Measurements from ENCODE around the gene CHRNE.
"Not testable (repeated sequence)": the region's sequence is repeated elsewhere in the genome, so short reads cannot be mapped to it uniquely, and the experiment has no call there.

The CHRNE gene

DNA sequence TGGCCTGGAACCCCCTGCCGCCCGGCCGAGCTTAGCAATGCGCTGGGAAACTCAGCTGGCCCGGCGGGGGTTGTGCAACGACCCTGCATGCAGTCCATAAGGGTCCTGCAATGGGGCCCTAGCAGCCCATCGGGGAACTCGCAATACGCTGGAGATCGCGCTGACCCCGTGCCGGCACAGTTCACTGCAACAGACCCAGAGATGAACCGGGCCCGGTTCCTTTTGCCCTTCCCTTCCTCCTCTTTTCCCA lies 36.6 kb upstream of the CHRNE start:
- no peak for DNase-seq

DNA sequence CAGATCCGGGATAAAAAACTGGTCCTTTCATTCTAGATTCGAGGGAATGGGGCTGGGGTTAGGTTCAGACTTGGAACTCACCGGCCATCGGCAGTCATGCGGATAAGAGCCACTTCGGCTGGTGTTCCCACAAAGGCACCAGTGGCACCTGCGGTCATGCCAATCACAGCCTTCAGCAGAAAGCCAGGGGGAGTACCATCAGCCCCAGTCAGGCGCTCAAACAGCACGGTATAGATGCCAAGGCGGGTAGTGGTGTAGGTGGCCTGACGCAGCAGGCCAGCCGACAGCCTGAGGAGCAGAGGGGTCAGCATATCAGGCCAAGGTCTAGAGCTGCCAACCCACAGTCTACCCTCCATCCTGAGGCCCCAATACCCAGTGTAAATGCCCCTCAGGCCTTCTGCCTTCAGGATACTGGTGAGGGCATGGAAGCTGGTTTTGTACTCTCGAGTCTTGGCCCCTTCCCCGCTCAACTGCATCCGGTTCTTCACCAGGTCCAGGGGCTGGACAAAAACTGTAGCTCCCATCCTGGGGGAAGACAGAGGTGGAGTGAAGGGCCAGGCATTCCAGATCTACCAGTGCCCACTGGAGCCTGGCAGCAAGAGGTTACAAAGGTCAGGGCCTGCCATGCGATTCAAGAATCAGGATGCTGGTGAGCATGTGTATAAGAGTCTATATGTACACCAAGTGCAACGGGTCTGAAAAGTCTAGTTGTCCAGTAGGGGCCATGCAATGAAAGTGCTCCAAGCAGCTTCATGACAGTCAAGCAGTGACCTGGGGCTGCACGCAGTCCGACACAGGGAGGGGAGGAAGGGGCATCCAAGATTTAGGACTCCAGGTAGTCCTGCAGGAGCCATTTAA lies 36.0 kb upstream of the CHRNE start:
- DNase-seq, result no peak

DNA sequence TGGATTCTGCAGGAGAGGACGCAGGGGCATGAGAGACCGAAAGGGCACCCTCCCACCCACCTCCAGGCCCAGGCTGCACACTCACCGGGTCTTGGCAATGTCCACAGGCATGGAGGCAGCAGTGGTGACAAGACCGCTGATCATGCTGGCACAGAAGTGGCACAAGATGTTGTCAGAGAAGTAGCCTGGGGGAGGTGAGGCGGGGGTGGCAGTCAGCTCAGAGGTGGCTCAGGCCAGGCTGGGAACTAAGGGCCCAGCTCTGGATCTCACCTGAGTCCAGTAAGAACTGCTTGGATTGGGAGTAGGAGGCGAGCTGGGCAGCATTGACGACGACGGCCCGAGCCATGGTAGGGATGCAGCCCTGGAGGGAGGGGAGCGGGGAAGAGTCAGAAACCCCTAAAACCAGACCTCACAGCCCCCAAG lies 35.2 kb upstream of the CHRNE start:
- DNase-seq, result no peak

DNA sequence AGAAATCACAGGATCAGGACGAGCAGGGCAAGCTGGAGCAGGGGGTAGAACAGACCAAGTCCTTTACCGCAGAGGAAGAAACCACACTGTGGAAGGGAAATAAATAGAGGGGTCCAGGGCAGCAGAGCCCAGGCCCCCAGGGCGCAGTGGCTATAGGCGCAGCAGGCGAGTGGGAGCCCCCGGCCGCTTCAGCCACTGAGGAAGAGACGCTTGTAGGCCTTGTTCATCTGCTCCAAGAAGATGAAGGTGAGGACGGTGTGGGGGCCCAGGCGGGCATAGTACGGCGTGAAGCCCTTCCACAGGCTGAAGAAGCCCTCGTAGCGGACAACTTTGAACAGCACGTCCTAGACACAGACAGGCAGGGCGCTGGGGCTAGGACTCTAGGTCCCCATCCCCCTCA lies 34.7 kb upstream of the CHRNE start:
- no peak for DNase-seq

DNA sequence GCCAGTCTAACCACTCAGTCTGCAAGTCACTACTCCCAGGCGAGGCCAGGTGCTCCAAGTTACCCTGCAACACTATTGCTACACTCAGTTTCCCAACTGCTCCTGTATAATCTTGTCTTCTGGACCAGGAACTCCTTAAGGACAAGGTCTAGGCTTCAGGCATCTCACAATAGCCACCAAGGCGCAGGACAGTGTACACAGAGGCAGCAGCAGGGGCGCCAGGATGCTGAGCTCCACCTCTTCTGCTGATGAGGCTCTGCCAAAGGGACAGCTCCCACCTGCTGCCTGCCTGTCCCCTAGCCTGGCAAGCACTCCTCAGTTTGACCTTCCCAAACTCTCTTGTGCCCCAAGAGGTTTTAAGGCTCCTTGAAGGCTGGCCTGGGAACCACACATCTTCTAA lies 33.5 kb upstream of the CHRNE start:
- DNase-seq, result no peak

DNA sequence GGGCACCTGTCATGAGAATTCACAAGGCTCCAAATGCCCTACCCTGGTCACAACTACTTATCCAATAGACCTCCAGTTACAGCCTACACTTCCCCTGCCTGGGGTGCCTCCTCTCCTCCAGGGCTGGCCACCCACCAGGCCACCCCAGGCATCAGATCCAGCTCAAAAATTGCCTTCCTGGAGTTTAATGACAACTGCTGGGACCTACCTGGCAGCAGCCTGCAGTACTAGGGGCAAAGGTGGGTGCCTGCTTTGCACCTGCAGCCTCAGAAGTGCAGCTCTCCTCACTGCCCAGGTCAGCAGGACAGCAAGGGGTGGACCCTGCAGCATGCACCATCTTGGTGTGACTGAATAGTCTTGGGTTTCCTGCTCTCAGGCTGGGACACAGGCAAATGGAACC lies 32.8 kb upstream of the CHRNE start:
- no peak for DNase-seq

DNA sequence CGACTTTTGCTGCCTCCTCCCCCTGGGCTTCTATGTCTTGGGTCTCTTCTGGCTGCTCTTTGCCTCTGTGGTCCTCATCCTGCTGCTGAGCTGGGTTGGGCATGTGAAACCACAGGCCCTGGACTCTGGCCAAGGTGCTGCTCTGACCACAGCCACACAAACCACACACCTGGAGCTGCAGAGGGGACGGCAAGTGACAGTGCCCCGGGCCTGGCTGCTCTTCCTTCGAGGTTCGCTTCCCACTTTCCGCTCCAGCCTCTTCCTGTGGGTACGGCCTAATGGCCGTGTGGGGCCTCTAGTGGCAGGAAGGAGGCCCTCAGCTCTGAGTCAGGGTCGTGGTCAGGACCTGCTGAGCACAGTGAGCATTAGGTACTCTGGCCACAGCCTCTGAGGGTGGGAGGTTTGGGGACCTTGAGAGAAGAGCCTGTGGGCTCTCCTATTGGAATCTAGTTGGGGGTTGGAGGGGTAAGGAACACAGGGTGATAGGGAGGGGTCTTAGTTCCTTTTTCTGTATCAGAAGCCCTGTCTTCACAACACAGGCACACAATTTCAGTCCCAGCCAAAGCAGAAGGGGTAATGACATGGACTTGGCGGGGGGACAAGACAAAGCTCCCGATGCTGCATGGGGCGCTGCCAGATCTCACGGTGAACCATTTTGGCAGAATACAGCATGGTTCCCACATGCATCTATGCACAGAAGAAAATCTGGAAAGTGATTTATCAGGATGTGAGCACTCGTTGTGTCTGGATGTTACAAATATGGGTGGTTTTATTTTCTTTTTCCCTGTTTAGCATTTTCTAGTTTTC lies 31.5 kb upstream of the CHRNE start:
- DNase-seq, result peak; percentile 24 to 29

DNA sequence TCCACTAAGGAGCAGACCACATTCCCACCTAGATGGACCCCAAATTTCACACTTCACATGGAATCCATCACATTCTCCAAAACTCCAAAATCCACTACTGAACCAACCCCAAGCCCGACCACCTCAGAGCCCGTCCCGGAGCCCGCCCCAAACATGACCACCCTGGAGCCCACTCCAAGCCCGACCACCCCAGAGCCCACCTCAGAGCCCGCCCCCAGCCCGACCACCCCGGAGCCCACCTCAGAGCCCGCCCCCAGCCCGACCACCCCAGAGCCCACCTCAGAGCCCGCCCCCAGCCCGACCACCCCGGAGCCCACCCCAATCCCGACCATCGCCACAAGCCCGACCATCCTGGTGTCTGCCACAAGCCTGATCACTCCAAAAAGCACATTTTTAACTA lies 30.7 kb upstream of the CHRNE start:
- DNase-seq, result no peak

DNA sequence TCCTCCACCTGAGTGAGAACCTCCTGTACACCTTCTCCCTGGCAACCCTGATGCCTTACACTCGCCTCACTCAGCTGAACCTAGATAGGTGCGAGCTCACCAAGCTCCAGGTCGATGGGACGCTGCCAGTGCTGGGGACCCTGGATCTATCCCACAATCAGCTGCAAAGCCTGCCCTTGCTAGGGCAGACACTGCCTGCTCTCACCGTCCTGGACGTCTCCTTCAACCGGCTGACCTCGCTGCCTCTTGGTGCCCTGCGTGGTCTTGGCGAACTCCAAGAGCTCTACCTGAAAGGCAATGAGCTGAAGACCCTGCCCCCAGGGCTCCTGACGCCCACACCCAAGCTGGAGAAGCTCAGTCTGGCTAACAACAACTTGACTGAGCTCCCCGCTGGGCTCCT lies 29.9 kb upstream of the CHRNE start:
- no peak for DNase-seq

DNA sequence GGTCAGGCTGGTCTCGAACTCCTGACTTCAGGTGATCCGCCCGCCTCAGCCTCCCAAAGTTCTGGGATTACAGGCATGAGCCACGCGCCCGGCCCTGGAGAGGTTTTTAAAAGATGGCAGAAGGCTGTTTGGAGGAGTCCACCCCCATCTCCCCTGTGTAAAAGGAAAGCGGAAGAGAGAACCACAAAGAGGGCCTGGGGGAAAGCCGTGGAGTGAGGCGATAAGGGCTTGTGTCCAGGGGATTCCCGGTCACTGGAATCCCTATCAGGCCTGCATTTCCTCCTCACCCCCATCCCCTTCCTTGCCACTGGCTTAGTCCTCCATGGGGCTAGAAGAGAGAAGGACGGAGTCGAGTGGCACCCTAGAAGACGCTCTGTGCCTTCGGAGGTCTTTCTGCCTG lies 29.1 kb upstream of the CHRNE start, which contains the start of gene GP1BA:
GP1BA (plus strand) TSS at position 315 of the 400 bp plus-strand sequence. CDS start 328 bp downstream, outside the sequence.
- DNase-seq, result no peak

DNA sequence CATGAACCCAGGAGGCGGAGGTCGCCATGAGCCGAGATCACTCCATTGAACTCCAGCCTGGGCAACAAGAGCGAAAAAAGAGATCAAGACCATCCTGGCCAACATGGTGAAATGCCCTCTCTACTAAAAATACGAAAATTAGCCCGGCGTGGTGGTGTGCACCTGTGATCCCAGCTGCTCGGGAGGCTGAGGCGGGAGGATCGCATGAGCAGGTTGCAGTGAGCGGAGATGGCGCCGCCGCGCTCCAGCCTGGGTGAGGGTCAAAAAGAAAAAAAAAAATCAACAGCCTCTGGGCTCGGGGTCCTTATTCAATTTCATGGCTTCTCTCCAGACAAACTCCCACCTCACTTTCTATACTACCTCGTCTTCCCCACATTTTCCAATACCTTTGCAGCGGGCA lies 26.0 kb upstream of the CHRNE start:
- DNase-seq, result no peak

DNA sequence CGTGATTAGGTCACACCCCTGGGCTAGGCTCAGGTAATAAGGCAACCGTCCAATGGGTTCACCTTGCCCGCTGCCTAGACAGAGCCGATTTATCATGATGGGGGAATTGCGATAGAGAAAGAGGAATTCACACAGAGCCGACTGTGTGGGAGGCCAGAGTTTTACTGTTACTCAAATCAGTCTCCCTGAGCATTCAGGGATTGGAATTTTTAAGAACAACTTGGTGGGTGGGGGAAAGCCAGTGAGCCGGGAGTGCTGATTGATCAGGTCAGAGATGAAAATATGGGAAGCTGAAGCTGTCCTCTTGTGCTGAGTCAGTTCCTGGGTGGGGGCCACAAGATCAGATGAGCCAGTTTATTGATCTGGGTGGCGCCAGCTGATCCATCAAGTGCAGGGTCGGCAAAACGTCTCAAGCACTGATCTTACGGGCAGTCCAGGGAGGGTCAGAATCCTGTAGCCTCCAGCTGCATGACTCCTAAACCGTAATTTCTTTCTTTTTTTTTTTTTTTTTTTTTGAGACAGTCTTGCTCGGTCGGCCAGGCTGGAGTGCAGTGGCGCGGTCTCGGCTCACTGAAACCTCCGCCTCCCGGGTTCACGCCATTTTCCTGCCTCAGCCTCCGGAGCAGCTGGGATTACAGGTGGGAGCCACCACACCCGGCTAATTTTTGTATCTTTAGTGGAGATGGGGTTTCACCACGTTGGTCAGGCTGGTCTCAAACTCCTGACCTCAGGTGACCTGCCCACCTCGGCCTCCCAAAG lies 23.9 kb upstream of the CHRNE start:
- not testable (repeated sequence) for DNase-seq

DNA sequence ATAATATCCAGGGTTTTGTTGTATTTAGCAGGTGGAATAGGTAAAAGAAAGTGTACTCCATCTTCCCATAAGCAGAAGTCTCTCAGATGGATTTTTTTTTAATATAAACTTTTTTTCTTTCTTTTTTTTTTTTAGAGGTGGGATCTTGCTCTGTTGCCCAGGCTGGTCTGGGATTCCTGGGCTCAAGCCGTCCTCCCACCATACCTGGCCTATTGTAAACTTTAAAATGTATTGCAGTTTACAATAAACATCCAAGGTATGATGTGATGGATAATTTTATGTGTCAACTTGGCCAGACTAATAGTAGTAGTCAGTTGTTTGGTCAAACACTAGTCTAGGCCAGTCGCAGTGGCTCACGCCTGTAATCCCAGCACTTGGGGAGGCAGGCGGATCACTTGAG lies 18.4 kb upstream of the CHRNE start:
- DNase-seq, result no peak

DNA sequence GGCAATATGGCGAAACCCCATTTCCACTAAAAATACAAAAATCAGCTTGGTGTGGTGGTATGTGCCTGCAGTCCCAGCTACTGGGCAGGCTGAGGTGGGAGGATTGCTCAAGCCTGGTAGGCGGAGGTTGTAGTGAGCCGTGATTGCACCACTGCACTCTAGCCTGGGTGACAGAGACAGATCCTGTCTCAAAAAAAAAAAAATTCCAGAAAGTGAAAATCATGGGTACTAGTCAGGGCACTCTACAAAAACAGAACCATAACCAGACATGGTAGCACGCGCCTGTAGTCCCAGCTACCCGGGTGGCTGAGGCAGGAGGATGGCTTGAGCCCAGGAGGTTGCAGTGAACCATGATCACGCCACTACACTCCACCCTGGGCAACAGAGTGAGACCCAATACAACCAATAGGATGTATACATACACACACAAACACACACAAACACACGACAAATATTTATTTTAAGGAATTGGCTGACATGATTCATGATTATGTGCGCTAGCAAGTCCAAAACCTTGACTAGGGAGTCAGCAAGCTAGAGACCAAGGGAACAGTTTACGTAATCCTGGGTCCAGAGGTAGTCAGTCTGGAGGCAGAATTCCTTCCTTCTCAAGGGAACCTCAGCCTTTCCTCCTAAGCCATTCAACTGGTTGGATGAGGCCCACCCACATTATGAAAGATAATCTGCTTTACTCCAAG lies 17.6 kb upstream of the CHRNE start:
- peak in 1 of 2 donors; percentile 54 for DNase-seq

DNA sequence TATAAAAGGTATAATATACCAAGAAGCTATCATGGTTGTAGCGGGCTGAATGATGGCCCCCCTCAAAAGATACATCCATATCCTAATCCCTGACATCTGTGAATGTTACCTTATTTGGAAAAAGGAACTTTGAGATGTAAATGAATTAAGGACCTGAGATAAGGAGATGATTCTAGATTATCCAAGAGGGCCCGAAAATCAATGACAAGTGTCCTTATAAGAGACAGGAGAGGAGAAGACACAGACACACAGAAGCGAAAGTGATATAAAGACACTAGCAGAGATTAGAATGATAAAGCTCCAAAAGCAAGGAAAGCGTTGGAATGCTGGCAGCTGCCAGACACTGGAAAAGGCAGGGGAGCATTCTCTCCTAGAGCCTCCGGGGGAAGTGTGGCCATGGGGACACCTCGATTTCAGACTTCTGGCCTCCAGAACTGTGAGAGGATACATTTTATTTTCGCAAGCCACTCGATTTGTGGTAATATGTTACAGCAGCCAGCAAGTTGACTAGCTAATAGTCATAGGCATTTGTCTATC lies 16.7 kb upstream of the CHRNE start:
- DNase-seq, result no peak

DNA sequence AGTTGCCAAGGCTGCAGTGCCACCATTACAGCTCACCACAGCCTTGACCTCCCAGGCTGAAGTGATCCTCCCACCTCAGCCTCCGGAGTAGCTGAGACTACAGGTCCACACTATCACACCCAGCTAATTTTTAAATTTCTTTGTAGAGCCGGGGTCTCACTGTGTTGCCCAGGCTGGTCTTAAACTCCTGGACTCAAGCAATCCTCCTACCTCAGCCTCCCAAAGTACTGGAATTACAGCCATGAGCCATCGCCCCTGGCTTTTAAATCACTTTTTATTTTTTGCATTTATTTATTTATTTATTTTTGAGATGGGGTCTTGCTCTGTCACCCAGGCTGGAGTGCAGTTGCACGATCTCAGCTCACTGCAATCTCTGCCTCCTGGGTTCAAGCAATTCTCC lies 11.7 kb upstream of the CHRNE start:
- DNase-seq, result not testable (repeated sequence)

DNA sequence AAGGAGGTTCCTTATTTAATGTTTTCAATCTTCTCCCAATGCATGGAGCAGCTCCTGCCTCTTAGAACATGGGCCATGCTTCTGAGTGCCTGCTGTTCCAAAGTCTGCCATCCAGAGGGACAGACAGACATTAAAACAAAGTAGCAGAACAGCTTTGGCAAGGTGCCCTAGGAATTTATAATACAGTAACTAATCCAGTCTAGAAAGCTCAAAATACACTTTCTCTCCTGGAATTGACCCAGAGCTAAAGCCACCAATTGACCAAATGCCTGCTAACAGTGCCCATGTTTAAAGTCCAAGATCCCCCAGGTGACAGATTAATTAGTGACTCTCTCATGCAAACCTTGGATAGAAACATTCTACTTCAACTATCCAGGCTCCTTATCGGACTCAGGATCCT lies 11.1 kb upstream of the CHRNE start:
- no peak for DNase-seq

DNA sequence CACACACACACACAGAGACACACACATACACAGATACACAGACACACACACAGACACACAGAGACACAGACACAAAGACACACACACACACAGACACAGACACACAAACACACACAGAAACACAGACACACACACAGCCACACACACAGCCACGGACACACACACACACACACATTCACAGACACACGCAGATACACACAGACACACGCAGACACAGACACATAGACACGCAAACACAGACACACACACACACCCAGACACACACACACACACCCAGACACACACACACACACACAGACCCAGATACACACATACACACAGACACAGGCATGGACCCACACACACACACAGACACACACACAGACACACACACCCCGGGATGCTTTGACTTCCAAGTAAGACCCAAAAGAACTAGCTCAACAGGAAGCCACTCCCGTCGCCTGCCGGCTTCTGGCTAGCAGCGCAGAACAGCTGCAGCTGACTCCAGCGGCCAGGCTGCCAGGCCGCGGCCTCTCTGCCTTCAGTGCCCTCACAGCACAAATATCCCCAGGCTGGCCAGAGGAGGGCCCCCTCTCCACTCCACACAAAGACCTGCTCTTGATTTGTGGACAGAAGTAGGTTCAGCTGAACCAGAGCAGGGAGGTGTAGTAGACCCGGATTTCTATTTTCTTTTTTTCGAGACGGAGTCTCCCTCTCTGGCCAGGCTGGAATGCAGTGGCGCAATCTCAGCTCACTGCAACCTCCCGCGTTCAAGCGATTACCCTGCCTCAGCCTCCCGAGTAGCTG lies 6.0 kb upstream of the CHRNE start:
- peak; percentile 82 to 86 for DNase-seq

DNA sequence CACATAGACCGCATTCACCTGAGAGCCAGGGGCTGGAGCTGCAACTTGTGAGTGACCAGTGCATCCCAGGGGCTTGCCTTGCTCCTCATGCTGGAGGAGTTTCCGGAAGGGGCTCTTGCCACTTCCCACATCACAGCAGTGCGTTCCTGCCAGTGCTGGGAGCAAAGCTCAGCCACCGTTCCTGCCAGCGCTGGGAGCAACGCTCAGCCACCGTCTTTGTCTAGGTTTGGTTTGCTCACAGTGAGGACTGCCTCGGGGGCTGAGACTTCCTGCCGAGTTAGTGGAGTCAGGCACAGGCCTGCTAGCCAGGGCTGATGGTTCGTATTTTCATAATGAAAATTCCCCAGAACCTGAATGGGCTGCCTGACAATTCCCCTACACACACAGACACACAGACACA lies 5.4 kb upstream of the CHRNE start:
- DNase-seq, result no peak

DNA sequence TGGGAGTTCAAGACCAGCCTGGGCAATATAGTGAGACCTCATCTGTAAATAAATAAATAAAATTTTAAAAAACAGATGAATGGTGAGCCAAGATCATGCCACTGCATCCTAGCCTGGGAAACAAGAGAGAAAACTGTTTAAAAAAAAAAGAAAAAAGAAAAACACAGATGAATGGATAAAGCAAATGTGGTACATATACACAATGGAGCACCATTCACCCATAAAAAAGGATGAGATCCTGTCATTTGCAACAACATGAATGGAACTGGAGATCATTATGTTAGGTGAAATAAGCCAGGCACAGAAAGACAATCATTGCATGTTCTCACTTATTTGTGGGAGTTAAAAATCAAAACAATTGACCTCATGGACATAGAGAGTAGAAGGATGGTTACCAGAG lies 3.7 kb upstream of the CHRNE start:
- not testable (repeated sequence) for DNase-seq

DNA sequence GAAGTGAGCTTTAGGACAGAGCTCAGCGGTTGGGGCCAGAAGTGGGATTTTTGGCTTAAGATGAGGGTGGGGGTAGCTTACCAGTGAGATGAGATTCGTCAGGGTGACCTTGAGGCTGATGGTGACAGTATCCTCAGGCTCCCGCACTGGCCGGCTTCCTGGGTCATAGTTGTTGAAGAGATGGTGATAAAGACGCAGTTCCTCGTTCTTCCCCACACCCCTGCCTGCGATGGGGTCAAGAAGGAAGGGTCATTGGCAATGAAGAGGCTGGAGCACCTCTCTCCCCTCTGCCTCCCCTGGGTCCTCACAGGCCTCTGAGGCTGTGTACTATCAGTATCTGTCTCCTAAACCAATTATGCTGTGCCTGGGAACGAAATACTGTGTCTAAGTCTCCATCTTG lies 358 bp downstream of the CHRNE start:
- no peak for DNase-seq
